ENCODE data around the gene NRROS.

- TF ChIP-seq USF2 (IDR thresholded peaks at IDR 0.05; ENCODE audit: borderline replicate concordance, low read depth, low read length) (no peak), TCF12 (IDR thresholded peaks at IDR 0.05) (no peak), GABPA (IDR thresholded peaks at IDR 0.05; ENCODE audit: low read depth) (no peak)
- TF ChIP-seq, protein P1, sequence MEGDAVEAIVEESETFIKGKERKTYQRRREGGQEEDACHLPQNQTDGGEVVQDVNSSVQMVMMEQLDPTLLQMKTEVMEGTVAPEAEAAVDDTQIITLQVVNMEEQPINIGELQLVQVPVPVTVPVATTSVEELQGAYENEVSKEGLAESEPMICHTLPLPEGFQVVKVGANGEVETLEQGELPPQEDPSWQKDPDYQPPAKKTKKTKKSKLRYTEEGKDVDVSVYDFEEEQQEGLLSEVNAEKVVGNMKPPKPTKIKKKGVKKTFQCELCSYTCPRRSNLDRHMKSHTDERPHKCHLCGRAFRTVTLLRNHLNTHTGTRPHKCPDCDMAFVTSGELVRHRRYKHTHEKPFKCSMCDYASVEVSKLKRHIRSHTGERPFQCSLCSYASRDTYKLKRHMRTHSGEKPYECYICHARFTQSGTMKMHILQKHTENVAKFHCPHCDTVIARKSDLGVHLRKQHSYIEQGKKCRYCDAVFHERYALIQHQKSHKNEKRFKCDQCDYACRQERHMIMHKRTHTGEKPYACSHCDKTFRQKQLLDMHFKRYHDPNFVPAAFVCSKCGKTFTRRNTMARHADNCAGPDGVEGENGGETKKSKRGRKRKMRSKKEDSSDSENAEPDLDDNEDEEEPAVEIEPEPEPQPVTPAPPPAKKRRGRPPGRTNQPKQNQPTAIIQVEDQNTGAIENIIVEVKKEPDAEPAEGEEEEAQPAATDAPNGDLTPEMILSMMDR (IDR thresholded peaks at IDR 0.05), result peak; percentile 85
Observed at GRCh38 chr3:196609343-196609775, 30.1 kb upstream of the NRROS start.
